HG03095 (cell line): ENCODE results near the gene CCL3.
A peak's percentile ranks its signal among the peaks of the same experiment; 100 is the strongest.
"Not testable (repeated sequence)": the region's sequence is repeated elsewhere in the genome, so short reads cannot be mapped to it uniquely, and the experiment has no call there.

Experiments used
- ATAC-seq: cut with Tn5 transposase; IDR thresholded peaks from one replicate; pipeline ENCODE4 v1.9.1; 2021; ENCODE audit warnings: moderate library complexity; ENCODE audit not compliant: unreplicated experiment

The CCL3 gene

DNA sequence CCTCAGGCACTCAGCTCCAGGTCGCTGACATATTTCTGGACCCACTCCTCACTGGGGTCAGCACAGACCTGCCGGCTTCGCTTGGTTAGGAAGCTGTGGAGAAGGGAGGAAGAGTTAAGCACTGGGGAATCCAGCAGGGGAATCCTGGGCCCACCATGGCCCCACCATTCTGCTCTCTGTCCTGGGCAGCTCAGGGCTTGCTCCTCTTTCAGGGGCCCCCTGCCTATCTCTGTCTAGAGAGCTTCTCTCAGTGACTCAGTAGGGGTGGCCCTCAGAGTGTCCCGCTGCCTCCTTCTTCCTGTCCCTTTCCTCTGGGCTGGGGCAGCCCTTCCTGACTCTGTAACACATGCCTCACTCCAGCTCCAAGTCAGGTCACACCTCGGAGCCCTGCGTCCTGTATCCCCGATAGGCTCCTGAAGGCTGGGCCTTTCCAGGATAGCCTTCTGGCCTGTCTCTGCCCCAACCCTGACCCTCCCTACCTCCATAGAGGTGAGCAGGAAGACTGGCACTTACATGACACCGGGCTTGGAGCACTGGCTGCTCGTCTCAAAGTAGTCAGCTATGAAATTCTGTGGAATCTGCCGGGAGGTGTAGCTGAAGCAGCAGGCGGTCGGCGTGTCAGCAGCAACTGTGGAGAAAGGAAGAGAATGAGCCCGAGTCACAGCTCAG, 1.1 kb downstream of the CCL3 start:
- no peak for ATAC-seq

DNA sequence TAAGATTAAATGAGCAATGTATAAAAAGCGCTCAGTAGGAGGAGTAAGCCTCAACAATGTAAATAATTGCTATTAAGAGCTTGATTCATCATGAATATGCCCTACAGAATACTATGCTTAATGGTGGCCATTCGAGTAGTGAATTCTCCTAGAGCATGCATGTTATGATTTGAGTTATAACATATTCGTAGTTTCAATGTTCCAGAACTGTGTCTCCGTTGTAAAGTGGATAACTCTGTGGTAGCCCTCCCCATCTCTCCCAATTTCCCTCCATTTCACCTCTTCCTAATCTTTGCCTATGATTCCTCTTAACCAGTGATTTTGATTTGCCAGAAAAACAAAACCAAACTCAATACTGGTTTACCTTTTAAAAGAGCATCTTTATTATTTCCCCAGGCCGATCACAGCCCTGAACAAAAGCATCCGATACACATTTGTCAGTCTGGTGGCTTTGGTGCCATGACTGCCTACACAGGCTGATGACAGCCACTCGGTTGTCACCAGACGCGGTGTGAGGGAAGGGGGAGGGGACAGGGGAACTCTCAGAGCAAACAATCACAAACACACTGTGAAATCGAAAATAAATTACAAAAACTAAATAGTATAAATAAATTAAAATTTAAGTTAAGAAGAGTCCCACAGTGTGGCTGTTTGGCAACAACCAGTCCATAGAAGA, 1.9 kb downstream of the CCL3 start:
- not testable (repeated sequence) for ATAC-seq

DNA sequence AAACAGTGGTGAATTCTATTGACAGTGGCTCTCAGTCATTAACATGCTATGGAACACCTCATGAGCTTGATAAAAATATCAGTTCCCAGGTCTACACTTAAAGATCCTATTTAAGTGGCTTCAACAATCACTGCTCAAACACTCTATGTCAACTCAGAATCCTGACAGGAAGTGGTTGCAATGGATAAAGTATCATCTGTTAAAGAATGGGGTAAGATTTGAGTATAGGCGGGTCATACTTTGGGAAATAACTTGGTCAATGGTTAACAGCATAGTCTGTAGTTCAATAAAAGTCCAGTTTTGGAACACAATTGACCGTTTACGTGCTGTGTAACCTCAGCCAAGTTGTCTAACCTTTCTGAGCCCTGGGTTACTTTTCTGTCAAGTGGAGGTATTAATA, 2.5 kb downstream of the CCL3 start:
- not testable (repeated sequence) for ATAC-seq

DNA sequence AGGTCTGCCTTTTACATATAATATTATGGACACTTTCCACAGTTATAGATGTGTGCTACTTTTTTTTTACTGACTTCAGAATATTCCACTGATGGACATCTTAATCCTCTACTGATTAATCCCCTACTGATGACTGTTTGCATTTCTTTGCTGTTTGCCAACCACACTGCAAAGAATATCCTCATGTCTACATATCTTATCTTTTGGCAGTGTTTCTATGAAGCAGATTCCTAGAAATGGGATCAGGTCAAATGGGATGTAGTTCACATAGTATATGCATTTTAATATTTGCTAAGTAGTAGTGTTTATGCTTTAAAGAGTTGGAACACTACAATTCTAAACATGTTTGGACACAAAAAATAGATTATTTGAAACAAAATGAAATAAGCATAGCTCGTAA, 3.2 kb downstream of the CCL3 start:
- ATAC-seq: no peak

DNA sequence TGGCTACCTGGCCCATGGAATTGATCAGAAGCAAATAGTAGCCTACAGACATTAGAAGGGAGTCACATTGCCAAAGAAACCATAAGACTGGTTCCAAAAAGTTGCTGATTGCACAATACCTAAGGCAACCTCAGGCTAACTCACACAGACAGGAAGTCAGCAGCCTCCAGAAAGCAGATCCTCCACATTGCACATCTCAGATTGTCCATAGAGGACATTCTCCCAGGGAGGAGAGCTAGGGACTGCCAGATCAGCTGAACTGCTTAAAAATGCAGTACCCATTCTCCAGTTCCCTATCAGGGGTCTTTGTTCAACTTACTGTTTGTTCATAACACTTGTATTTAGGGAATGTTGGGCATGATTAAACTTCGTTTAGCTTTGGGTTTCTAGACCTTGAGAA, 4.2 kb downstream of the CCL3 start:
- ATAC-seq: no peak

DNA sequence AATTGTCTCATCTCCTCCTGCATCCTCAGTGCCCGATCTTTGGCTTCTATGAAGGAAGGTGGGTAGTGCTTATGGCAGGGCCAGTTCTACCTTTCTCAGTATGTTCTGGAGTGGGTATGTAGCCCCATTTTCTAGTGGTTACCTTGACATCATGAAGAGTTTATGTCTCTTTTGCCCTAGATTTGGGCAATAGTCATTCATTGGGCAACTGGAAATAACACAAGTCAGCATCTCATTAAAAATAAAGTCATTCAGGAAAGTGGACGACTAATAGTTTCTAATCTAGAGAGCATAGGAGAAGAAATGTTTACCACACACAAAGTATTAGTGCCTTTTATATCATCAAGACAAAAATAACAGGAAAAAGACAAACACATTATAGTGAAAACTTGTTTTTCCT, 6.3 kb downstream of the CCL3 start:
- ATAC-seq: not testable (repeated sequence)

DNA sequence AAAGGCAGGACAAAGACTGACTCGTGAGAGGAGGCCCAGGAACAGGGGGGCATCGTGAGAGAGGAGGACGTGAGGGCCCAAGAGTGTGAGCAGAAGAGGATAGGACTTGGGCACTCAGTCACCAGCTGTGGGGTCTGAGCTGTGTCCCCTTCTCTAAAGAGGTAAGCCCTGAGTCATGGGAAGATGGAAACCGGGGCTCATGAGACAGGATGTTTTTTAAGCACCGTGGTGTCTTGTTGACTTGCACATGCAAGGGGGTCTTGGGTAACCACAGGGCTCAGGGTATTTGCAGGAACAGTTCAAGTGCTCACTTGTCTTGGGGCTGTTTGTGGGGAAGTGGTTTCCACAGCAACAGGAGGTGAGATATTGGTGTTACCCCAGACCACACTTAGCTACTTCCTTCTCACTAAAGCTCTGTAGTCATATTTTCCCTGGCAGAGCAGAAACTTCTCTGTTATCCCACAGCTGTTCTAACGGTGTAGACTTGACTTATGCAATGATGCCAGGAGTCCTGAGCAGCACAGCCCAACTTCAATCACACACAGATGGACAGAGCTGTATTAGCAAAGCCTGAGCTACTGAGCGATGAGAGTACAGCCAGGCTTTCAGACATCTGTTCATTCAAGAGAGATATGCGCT, 7.3 kb downstream of the CCL3 start:
- ATAC-seq: peak; percentile 53

DNA sequence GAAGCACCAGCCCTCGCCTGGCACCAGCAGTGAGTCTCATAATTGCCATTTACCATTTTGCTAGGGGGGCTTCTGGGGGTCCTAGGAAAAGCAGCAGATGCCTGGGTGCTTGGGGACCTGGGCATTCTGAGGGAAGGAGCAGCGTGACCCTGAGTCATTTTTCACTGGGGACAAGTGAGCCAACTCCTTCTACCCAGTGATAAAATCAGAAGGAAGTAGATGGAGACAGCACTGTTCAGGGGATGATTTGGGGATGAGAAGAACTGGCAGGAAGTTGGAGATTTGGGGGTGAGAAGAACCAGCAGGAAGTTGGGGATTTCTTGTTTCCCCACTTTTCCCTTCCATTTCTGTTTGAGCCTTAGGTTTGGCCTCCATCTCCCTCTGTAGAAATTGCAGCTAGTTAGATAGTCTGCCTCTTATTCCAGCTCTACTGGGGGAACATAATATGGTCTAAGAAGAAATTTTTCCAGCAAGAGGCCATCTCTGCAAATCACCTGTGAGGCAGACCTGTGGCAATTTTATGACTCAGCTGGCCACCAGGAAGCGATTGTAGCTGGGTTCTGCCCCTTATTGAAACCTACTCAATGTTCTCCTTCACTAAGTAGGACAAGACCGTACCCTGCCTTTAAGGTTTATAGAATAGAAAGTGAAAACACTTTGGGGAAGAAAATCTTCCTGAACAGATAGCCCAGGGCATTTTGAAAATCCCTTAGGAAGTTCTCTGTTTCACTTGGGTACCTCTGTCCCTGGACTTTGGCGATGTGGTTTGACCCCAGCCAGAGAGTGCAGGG, 8.1 kb downstream of the CCL3 start:
- ATAC-seq: peak; percentile 21

DNA sequence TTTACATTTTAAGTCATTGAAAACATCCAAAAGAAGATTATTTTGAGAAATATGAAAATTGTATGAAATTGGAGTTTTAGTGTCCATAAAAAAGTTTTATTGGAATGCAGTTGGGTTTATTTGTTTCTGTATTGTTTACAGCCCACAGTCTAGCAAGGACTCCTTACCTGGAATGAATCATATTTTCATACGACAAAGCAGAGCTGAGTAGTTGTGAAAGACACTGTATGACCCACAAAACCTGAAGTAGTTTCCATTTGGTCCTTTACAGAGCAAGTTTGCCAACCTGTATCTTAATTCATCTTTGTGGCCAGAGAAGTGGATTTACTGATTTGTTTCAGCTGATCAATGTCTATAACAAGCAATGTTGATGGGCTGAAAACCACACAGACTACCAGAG, 15.6 kb downstream of the CCL3 start:
- no peak for ATAC-seq

DNA sequence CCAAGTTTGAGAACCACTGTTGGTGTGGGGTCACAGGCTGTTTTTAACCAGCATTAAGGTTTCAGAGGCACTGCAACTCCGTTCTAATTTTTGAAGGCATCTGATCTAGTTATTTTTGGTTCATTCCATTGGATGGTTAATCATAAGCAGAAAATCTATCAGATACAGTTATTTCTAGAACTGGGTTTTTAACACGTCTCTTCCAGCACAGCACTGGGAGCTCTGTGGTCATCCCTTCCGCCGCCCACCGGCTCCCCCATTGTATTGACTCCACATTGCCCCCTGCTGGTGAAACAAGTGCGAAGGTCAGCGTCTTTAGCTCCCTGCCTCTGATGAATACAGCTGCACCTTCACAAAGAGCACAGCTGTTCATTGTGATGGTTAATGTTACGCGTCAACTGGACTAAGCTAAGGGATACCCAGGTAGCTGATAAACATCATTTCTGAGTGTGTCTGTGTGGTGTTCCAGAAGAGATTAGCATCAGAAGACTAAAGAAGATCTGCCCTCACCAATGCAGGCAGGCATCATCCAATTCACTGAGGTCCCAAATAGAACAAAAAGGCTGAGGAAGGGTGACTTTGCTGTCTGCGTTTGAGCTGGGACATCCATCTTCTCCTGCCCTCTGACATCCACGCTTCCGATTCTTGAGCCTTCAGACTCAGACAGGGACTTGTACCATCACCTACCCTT, 17.4 kb downstream of the CCL3 start:
- ATAC-seq: peak; percentile 50

DNA sequence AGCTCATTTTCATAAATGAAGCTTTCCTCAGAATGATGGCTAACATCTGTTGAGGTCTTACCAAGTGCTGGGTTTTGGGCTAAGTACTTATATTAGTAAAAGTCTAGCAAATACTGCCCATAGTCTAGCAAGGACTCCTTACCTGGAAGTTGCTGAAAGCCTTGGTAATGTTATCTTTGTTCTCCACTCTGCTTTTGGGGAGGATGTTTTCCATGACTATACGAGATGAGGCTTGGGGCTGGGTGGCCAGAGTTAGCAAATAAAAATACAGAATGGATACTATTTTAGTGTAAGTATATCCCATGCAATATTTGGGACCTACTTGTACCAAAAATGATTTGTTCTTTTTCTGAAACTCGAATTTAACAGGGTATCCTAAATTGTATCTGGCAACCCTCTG, 18.2 kb downstream of the CCL3 start:
- ATAC-seq: no peak

DNA sequence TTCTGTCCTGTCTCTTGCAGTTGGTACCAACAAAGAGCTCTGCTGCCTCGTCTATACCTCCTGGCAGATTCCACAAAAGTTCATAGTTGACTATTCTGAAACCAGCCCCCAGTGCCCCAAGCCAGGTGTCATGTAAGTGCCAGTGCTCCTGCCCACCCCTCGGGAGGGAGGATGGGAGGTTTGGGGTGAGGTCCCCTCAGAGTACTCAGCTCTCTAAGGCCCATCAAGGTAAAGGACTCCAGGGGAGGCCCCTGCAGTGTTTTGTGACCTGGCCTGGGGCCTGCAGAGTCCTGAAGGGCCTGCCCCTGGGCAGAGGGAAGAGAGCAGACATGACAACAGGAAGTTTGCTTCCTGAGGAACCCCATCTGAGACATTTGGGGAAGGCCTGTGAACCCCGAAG, 19.5 kb downstream of the CCL3 start:
- ATAC-seq: no peak

DNA sequence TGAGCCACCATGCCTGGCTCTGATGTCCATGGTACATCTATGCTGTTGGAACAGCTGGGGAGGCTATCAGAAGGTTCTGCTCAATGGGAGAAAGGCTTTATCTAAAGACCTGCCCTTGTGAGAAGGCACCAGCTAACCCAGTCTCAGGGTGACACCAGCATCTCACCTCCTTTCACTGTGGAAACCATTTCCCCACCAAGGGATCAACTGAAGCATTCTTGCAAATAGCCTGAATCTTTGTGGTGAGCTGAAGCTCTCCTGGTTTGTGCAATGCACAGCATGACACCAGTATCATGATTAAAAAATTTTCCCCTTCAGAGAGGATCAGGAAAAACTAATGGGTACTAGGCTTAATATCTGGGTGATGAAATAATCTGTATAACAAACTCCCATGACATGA, 20.8 kb downstream of the CCL3 start:
- ATAC-seq: no peak

DNA sequence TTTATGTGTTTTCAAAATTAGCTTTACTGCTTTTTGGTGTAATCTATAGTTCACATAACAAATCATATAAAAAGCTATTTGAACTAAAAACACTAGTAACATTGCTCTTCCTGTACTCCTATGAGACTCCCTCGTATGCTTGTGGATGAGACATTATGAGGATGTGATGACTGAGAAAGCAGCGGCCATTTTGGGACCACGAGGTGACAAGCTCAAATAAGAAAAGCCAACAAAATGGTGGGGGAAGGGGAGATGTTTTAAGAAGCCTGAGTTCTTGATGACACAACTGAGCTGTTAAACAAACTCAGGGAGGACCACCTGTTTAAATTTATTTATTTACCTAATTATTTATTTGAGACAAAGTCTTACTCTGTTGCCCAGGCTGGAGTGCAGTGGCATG, 21.4 kb downstream of the CCL3 start:
- ATAC-seq: no peak

DNA sequence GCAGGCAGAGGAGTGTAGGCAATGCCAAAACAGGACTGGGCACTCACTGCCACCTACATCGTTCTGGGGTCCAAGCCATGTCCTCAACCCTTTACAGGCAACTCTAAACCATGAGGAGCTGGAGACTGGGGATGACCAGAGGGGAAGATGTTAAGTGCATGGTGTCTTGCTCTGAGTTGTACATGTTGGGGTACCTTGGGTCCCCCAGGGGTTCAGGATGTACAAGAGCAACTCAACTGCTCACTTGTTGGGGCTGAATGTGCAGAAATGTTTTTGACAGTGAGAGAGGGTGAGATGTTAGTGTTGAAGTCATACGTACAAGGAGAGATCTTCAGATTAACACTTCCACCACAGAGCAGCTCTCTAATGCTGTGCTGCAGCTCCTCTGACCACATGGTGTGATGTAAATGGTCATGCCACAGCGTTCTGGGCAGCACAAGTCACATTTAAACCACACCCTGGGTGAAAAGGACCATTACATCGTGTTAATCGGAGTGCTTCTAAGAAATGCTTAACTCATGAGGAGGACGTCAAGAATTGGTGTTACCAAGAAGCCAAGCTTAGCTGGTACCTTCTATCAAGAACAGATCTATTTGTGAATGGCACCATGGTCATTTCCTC, 23.5 kb downstream of the CCL3 start:
- no peak for ATAC-seq

DNA sequence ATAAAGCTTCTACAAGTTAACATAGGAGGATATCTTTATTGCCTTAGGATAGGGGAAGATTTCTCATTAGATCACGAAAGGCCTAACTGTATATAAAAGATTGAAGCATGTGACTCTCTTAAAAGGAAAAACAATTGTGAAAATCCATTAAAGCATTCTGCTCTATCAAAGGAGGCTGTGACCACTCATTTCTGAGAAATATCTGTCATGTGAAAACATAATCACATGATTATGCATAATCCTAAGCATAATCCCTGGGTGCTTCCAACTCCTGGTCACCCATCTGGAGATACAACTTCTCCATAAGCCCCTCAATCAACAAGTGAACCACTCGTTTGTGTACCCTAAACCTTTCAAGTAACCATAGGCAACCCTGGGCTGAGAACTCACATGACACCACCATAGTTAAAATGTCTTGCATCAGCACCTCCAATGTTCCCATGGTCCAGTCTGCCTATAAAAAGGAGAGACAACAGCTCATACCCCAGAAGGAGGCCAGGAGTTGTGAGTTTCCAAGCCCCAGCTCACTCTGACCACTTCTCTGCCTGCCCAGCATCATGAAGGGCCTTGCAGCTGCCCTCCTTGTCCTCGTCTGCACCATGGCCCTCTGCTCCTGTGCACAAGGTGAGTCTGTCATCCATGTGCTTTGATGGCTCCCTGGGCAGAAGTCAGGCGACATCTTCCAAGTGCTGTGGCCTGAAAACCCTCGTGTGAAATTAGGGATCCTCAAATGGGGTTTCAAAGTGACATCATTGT, 26.0 kb downstream of the CCL3 start, which contains the start of gene CCL18:
Gene CCL18 (plus strand): TSS at position 487 of the 756 bp plus-strand sequence. CDS start 71 bp downstream, at position 558.
- no peak for ATAC-seq

DNA sequence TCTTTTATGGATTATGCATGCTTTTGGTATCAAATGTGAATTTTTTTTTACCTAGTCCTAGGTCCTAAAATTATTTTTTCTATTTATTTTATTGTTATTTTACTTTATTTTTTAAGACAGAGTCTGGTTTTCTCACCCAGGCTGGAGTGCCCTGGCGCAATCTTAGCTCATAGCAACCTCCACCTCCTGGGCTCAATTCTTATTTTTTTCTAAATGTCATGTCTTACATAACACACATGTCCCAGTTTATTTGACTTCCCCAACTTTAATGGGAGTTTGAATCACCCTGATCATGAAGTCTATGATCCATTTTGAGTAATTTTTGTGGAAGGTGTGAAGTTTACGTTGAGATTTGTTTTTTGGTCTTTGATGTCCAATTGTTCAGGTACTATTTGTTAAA, 29.1 kb downstream of the CCL3 start:
- ATAC-seq: no peak

DNA sequence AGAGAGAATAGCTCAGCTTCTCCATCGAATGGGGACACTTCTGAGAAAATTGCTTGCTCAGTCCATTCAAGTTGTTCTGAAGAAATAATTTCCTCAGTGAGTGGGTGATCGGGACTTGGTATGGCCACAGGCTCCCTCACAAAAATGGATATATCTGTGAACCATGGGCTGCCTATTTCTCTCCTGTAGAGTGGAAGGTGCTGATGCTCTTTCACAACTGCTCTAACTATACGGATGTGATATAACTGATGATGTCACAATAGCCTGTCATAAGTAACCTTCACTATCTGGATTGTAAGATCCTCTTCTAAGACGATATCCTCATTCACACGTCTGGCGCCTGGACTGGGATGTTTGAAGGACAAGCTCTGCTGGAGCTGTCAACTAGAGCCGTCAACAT, 30.5 kb downstream of the CCL3 start:
- ATAC-seq: no peak

DNA sequence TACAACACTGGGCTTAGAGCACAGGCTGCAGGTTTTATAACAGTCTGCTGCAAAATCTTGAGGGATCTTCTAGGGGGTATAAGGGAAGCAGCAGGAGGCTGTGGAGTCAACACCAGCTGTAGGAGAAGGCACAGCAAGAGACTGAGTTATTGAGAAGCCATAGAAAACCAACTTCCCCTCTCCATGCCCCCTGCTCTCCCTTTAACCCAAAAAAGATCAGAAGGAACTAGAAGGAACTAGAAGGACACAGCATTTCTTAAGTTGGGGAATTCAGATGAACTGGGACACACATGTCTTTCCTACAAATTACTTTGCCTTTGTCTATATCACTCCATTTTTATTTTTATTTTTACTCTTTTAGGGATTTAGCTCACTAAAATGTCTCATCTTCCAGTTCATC, 32.0 kb downstream of the CCL3 start:
- ATAC-seq: no peak
